SK-N-SH (cell line): ENCODE data around the gene LRIG1. TPM values are rescaled to one million over a fixed set of nuclear protein-coding genes. Genes with fewer than 3 reads are reported as not detected.

Experiments
- CTCF ChIA-PET: fragments of 300-600, 350-600 bp; formaldehyde crosslinking; extraction: SDS; loops from one replicate; lab custom pipeline; 2021; lab: Yijun Ruan, JAX
- POLR2A ChIA-PET: fragments of 350-600 bp; sonication (Branson Sonifier 250); formaldehyde crosslinking; extraction: SDS; loops from one replicate; lab custom pipeline; 2020; ENCODE audit warnings: antibody characterized with exemption, inconsistent platforms; lab: Yijun Ruan, JAX
- DNase-seq: peaks from one replicate; pipeline ENCODE4 v3.0.0; 2012
- H2AFZ ChIP-seq: fragments of 200-600 bp; sonication (generic); 2 replicates; pipeline ENCODE4 v1.8.1; 2016; ENCODE audit warnings: antibody characterized with exemption, mild to moderate bottlenecking, low read depth
- H3F3A ChIP-seq: fragments of 200-600 bp; sonication (generic); replicated peaks from 2 replicates; pipeline ENCODE3; 2016; ENCODE audit warnings: antibody characterized with exemption, mild to moderate bottlenecking; ENCODE audit not compliant: insufficient read depth
- H3K27ac ChIP-seq, 2 experiments: fragments of 200-500 bp in 1 of 2; fragments of 200-600 bp in 1 of 2; sonication (Bioruptor generic) in 1 of 2; sonication (generic), shearing (Covaris generic) in 1 of 2; 2 replicates each; pipeline versions ENCODE4 v1.5.1 to v1.6.1; 2014 to 2016; ENCODE audit warnings: low read depth in 2 of 2, inconsistent platforms in 1 of 2, low read length in 1 of 2, mild to moderate bottlenecking in 1 of 2, mixed read lengths in 1 of 2
- H3K27me3 ChIP-seq: fragments of 200-600 bp; sonication (generic), shearing (Covaris generic); 2 replicates; pipeline ENCODE4 v1.6.1; 2016; ENCODE audit warnings: mixed run types; ENCODE audit not compliant: insufficient read depth
- H3K36me3 ChIP-seq, 2 experiments: fragments of 200-500 bp in 1 of 2; fragments of 200-600 bp in 1 of 2; sonication (Bioruptor generic) in 1 of 2; sonication (generic) in 1 of 2; replicated peaks in 1 of 2; 2 replicates each; pipeline versions ENCODE3 to v1.5.1; 2014 to 2016; ENCODE audit warnings: low read length in 1 of 2, mild to moderate bottlenecking in 1 of 2; ENCODE audit not compliant: insufficient read depth in 2 of 2, control insufficient read depth in 1 of 2
- H3K4me1 ChIP-seq, 2 experiments: fragments of 200-500 bp in 1 of 2; fragments of 200-600 bp in 1 of 2; sonication (Bioruptor generic) in 1 of 2; sonication (generic), shearing (Covaris generic) in 1 of 2; 2 replicates each; pipeline versions ENCODE4 v1.5.1 to v1.6.1; 2014 to 2016; ENCODE audit warnings: low read depth in 1 of 2, low read length in 1 of 2, mixed run types in 1 of 2; ENCODE audit not compliant: insufficient read depth in 2 of 2, control insufficient read depth in 1 of 2
- H3K4me2 ChIP-seq: fragments of 200-600 bp; sonication (generic), shearing (Covaris generic); 2 replicates; pipeline ENCODE4 v1.6.1; 2017; ENCODE audit warnings: mixed run types
- H3K4me3 ChIP-seq, 2 experiments: fragments of 200-500 bp in 1 of 2; fragments of 200-600 bp in 1 of 2; sonication (Bioruptor generic) in 1 of 2; sonication (generic), shearing (Covaris generic) in 1 of 2; 2 replicates each; pipeline versions ENCODE4 v1.5.1 to v1.8.1; 2014 to 2016; ENCODE audit warnings: low read depth in 2 of 2, inconsistent platforms in 1 of 2, low read length in 1 of 2, mild to moderate bottlenecking in 1 of 2, mixed read lengths in 1 of 2, moderate library complexity in 1 of 2
- H3K79me2 ChIP-seq: fragments of 200-600 bp; sonication (generic); 2 replicates; pipeline ENCODE4 v1.8.1; 2017; ENCODE audit warnings: mild to moderate bottlenecking; ENCODE audit not compliant: insufficient read depth
- H3K9ac ChIP-seq: fragments of 200-600 bp; sonication (generic); 2 replicates; pipeline ENCODE4 v1.6.1; 2017; ENCODE audit warnings: mixed run types
- H3K9me2 ChIP-seq: fragments of 200-600 bp; sonication (generic); 2 replicates; pipeline ENCODE4 v1.6.1; 2017; ENCODE audit warnings: mixed run types
- H3K9me3 ChIP-seq: fragments of 200-600 bp; sonication (generic); 2 replicates; pipeline ENCODE4 v1.6.1; 2017; ENCODE audit warnings: mixed run types, mild to moderate bottlenecking, moderate library complexity
- H4K20me1 ChIP-seq: fragments of 200-600 bp; sonication (generic); 2 replicates; pipeline ENCODE4 v1.6.1; 2017; ENCODE audit warnings: mild to moderate bottlenecking, mixed run types; ENCODE audit not compliant: insufficient read depth
- CHD2 ChIP-seq: fragments of 150-350 bp; IDR thresholded peaks from 2 replicates; pipeline ENCODE4 v1.6.1; 2018; ENCODE audit warnings: low read length; ENCODE audit not compliant: partially characterized antibody
- ELF1 ChIP-seq: IDR thresholded peaks from 2 replicates; pipeline ENCODE4 v1.4.0; 2012
- EP300 ChIP-seq, 2 experiments: IDR thresholded peaks; 2 replicates each; pipeline versions ENCODE4 v1.4.0 to v1.6.1; 2012; ENCODE audit warnings: borderline replicate concordance in 1 of 2, low read depth in 1 of 2, low read length in 1 of 2
- EZH2phosphoT487 ChIP-seq: fragments of 200-600 bp; sonication (generic); IDR thresholded peaks from 2 replicates; pipeline ENCODE4 v1.6.1; 2017; ENCODE audit warnings: low read depth, mixed run types, mild to moderate bottlenecking, antibody characterized with exemption, moderate library complexity, borderline replicate concordance
- FOSL2 ChIP-seq: IDR thresholded peaks from 2 replicates; pipeline ENCODE4 v1.4.0; 2012; ENCODE audit warnings: low read depth, mild to moderate bottlenecking, moderate library complexity, borderline replicate concordance
- FOXM1 ChIP-seq: IDR thresholded peaks from 2 replicates; pipeline ENCODE4 v1.4.0; 2012; ENCODE audit warnings: low read depth, mild to moderate bottlenecking
- MAX ChIP-seq: IDR thresholded peaks from 2 replicates; pipeline ENCODE4 v1.4.0; 2012; ENCODE audit warnings: low read depth
- MEF2A ChIP-seq: IDR thresholded peaks from 2 replicates; pipeline ENCODE4 v1.4.0; 2012; ENCODE audit warnings: low read depth, borderline replicate concordance
- MXI1 ChIP-seq: IDR thresholded peaks from 2 replicates; pipeline ENCODE4 v1.6.1; 2012; ENCODE audit warnings: mild to moderate bottlenecking, low read depth, low read length, improper control_type of control experiment
- NFIC ChIP-seq: IDR thresholded peaks from 2 replicates; pipeline ENCODE4 v1.4.0; 2012; ENCODE audit warnings: borderline replicate concordance
- NRF1 ChIP-seq: IDR thresholded peaks from 2 replicates; pipeline ENCODE4 v1.6.1; 2012; ENCODE audit warnings: low read depth, mild to moderate bottlenecking, low read length
- POLR2AphosphoS5 ChIP-seq: IDR thresholded peaks from 2 replicates; pipeline ENCODE4 v1.6.1; 2012; ENCODE audit warnings: low read depth, low read length
- RFX5 ChIP-seq: IDR thresholded peaks from 2 replicates; pipeline ENCODE4 v1.6.1; 2012; ENCODE audit warnings: mild to moderate bottlenecking, improper control_type of control experiment, low read length
- SIN3A ChIP-seq: IDR thresholded peaks from 2 replicates; pipeline ENCODE4 v1.6.1; 2012; ENCODE audit warnings: low read depth, mild to moderate bottlenecking, low read length, moderate library complexity, borderline replicate concordance
- SMC3 ChIP-seq: IDR thresholded peaks from 2 replicates; pipeline ENCODE4 v1.6.1; 2012; ENCODE audit warnings: low read depth, low read length, improper control_type of control experiment
- TCF12 ChIP-seq: IDR thresholded peaks from 2 replicates; pipeline ENCODE4 v1.4.0; 2012
- USF2 ChIP-seq: fragments of 150-350 bp; IDR thresholded peaks from 2 replicates; pipeline ENCODE4 v1.6.1; 2017; ENCODE audit warnings: antibody characterized with exemption, low read length, low read depth, borderline replicate concordance
- whole genome bisulfite sequencing: methylation state at CpG from one replicate; pipeline ENCODE4 v1.1.6; 2017; ENCODE audit warnings: low lambda C conversion rate; 5-methylcytosine and 5-hydroxymethylcytosine counted together
- polyA plus RNA-seq, 3 experiments: library from polyadenylated mRNA; depleted of rRNA; stranded (reverse); fragments of >200 nt; gene quantifications; 2 replicates each; pipeline ENCODE4 v1.2.3, GENCODE V29; 2012

LRIG1 gene
- polyA plus RNA-seq, 1 of the 3 experiments (the other 2 are of a cell fraction), result 1.7 TPM

DNA sequence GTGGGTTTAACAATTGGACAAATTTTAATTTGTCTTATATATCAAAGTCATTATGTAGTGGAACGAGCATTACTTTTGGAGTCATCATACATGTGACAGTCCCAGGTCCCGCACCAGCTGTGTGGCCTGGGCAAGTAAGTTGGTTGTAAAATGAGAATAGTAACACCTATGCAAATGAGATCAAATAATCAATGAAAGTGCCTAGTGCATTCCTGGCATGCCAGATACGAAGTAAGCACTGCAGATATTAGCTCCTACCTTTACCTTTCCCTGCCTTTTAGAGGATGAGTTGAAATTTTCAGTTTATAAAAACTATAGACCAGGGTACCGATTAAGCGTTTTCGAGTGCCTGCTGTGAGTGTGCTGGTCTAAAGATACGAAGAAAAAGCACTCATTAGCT, 134.1 kb downstream of the LRIG1 start:
- no peaks in the 10 kb centered on the region for H3K9me3 ChIP-seq
- H3K79me2 ChIP-seq, result no peaks in the 10 kb centered on the region
- peaks cover 5 to 6% of the 10 kb centered on the region in 2 experiments; a peak in 2 of 4 replicates for H3K4me1 ChIP-seq
- ChIA-PET POLR2A (no interaction called here), CTCF (interaction anchor here (0.7 to 3.9 kb wide), 3 partner anchors 11 to 113 kb away, joined by 3 to 23 read pairs (median 3); no protein-coding TSS in a partner anchor)
- peaks cover 9% of the 10 kb centered on the region for H3F3A ChIP-seq
- H3K27me3 ChIP-seq, result no peaks in the 10 kb centered on the region
- no peak for DNase-seq
- WGBS, result 97% methylated on average over 7 of the region's 7 CpGs
- TF ChIP-seq TCF12 (no peak), EZH2phosphoT487 (no peak), SMC3 (no peak), NRF1 (no peak), MEF2A (no peak), FOXM1 (no peak), SIN3A (no peak), ELF1 (no peak)
- no peaks in the 10 kb centered on the region for H3K9me2 ChIP-seq
- no peak overlapping the region for H3K4me2 ChIP-seq
- no peak overlapping the region for H3K9ac ChIP-seq
- H3K27ac ChIP-seq, result no peak overlapping the region
- H2AFZ ChIP-seq, result no peak overlapping the region
- H3K4me3 ChIP-seq, result no peak overlapping the region
- peaks cover 0 to 5% of the 10 kb centered on the region in 2 experiments for H3K36me3 ChIP-seq
- no peaks in the 10 kb centered on the region for H4K20me1 ChIP-seq

GRCh38 chr3:66365080-66365479, 135.7 kb downstream of the LRIG1 start:
- Histone ChIP-seq H3K4me1 (peaks cover under 1 to 5% of the 10 kb centered on the region in 2 experiments; a peak in 2 of 4 replicates), H3K4me2 (no peak overlapping the region), H3K9me3 (no peaks in the 10 kb centered on the region), H3K27me3 (no peaks in the 10 kb centered on the region), H3K27ac (no peak overlapping the region), H3K9ac (no peak overlapping the region), H3K79me2 (no peaks in the 10 kb centered on the region), H3F3A (peaks cover 9% of the 10 kb centered on the region), H2AFZ (no peak overlapping the region), H4K20me1 (no peaks in the 10 kb centered on the region), H3K36me3 (no peaks in the 10 kb centered on the region), H3K9me2 (no peaks in the 10 kb centered on the region), H3K4me3 (no peak overlapping the region)
- ChIA-PET POLR2A (no interaction called here), CTCF (interaction anchor here (1.2 kb wide), 1 partner anchor 13 kb away, joined by 7 read pairs; no protein-coding TSS in a partner anchor)
- TF ChIP-seq USF2 (no peak), MXI1 (no peak), CHD2 (no peak), NFIC (no peak), TCF12 (no peak), FOSL2 (no peak), MAX (no peak), EP300 (IDR thresholded peaks at IDR 0.05; ENCODE audit: borderline replicate concordance in 1 of 2, low read depth in 1 of 2, low read length in 1 of 2) (no peak), POLR2AphosphoS5 (no peak), RFX5 (no peak)
- WGBS, result 95% methylated on average over 5 of the region's 5 CpGs
- no peak for DNase-seq
